Endothelial cell of umbilical vein (primary cell): ENCODE results near the gene DEUP1.

Experiments used
- EZH2 ChIP-seq: IDR thresholded peaks from 2 replicates; pipeline ENCODE4 v1.6.1; 2012; ENCODE audit warnings: borderline replicate concordance, low read depth, mild to moderate bottlenecking, moderate library complexity, low read length, inconsistent platforms; ENCODE audit not compliant: severe bottlenecking
- FOS ChIP-seq: IDR thresholded peaks from 2 replicates; pipeline ENCODE4 v1.6.1; 2011; ENCODE audit warnings: mild to moderate bottlenecking, low read length, moderate library complexity, borderline replicate concordance; ENCODE audit not compliant: insufficient read depth
- GATA2 ChIP-seq: IDR thresholded peaks from 2 replicates; pipeline ENCODE4 v1.7.0; 2011; ENCODE audit warnings: low read depth, mild to moderate bottlenecking, moderate library complexity, mixed read lengths, low read length; ENCODE audit not compliant: insufficient read length, insufficient read depth
- MYC ChIP-seq: IDR thresholded peaks from one replicate; pipeline ENCODE4 v1.6.1; 2011; ENCODE audit warnings: mild to moderate bottlenecking, low read depth, low read length
- POLR2A ChIP-seq: IDR thresholded peaks from 2 replicates; pipeline ENCODE4 v1.6.1; 2012; ENCODE audit warnings: low read depth, mild to moderate bottlenecking, control low read depth, low read length
- POLR2AphosphoS5 ChIP-seq: IDR thresholded peaks from 2 replicates; pipeline ENCODE4 v1.6.1; 2012; ENCODE audit warnings: low read depth, mild to moderate bottlenecking, control low read depth, low read length, moderate library complexity; ENCODE audit not compliant: insufficient read depth
- TF ChIP-seq, protein P1 (sequence below), 2 donors: IDR thresholded peaks; 1 replicate in 1 of 2; 2 replicates in 1 of 2; pipeline ENCODE4 v1.5.1; 2011; ENCODE audit warnings: low read length in 2 of 2, mild to moderate bottlenecking in 2 of 2, moderate library complexity in 2 of 2, control low read depth in 1 of 2, inconsistent platforms in 1 of 2, low read depth in 1 of 2; ENCODE audit not compliant: insufficient read depth in 1 of 2; ENCODE audit errors: extremely low read depth in 1 of 2
- TF ChIP-seq, protein P2 (sequence below): IDR thresholded peaks from 2 replicates; pipeline ENCODE4 v1.6.1; 2011; ENCODE audit not compliant: insufficient read depth, insufficient read length

DNA sequence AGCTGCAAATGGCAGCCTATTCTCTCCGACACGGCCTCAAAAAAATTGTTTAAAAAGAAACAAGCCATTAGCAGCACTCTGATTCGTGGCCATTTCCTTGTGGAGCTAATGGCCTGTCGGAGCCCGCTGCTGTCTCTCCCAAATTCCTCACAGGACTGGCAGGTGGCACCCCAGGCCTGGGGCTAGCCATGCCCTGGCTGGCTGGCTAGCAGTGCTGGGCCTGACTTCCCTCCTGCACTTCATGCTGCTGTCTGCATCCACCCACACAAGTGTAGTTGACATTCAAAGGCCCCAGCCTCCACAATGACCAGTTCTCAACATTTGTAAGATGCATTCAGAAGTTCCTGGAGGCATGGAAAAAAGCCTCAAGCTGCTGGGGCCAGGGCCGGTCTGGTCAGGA lies 151.2 kb downstream of the DEUP1 start:
- TF ChIP-seq FOS (no peak), EZH2 (no peak), POLR2A (no peak), GATA2 (no peak), POLR2AphosphoS5 (no peak), MYC (no peak)
- TF ChIP-seq, protein P1, sequence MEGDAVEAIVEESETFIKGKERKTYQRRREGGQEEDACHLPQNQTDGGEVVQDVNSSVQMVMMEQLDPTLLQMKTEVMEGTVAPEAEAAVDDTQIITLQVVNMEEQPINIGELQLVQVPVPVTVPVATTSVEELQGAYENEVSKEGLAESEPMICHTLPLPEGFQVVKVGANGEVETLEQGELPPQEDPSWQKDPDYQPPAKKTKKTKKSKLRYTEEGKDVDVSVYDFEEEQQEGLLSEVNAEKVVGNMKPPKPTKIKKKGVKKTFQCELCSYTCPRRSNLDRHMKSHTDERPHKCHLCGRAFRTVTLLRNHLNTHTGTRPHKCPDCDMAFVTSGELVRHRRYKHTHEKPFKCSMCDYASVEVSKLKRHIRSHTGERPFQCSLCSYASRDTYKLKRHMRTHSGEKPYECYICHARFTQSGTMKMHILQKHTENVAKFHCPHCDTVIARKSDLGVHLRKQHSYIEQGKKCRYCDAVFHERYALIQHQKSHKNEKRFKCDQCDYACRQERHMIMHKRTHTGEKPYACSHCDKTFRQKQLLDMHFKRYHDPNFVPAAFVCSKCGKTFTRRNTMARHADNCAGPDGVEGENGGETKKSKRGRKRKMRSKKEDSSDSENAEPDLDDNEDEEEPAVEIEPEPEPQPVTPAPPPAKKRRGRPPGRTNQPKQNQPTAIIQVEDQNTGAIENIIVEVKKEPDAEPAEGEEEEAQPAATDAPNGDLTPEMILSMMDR (IDR thresholded peaks at IDR 0.05; ENCODE audit: extremely low read depth in 1 of 2, insufficient read depth in 1 of 2, low read depth in 1 of 2, low read length in 2 of 2) = no peak
- TF ChIP-seq, protein P2, sequence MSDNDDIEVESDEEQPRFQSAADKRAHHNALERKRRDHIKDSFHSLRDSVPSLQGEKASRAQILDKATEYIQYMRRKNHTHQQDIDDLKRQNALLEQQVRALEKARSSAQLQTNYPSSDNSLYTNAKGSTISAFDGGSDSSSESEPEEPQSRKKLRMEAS = no peak
